ENCODE measurements around the gene RNPEP. TPM values are rescaled to one million over a fixed set of nuclear protein-coding genes. Genes with fewer than 3 reads are reported as not detected.

The RNPEP gene
- polyA plus RNA-seq, 1 of the 3 experiments (the other 2 are of a cell fraction): 46.7 TPM

DNA sequence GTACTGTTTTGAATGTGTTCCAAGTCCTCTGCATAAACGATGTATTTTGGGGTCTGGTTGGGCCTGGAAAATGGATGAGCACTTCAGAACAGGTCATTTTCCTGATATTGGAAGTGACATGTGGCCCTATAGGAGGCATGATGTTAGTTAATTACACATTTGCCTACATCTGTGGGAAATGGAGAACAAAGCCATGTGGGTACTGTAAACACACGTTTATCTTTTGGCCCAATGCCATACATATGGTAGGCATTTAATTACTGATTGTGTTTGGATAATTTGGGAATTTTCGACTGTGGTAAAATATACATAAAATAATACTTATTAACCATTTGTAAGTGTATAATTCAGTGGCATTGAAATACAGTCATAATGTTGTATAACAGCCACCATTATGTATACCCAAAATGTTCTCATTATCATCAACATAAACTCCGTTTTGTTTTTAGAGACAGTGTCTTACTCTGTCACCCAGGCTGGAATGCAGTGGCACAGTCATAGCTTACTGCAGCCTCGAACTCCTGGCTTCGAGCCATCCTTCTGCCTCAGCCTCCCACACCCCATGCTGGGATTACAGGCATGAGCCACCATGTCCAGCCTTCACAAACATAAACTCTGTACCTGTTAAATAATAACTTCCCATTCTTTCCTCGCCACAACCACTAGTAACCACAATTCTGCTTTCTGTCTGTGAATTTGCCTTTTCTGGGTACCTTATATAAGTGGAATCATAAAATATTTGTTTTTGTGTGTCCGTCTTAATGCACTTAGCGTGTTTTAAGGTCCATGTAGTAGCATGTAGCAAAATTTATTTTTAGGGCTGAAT is 11.9 kb upstream of the RNPEP start:
- H3K4me3 ChIP-seq (ENCODE audit: low read depth in 2 of 2, low read length in 1 of 2): no peak overlapping the region
- H3K27ac ChIP-seq (ENCODE audit: low read depth in 2 of 2, low read length in 1 of 2): no peak overlapping the region
- no peaks in the 10 kb centered on the region; a peak in 1 of 4 replicates for H3K4me1 ChIP-seq (ENCODE audit: control insufficient read depth in 1 of 2, insufficient read depth in 2 of 2, low read depth in 1 of 2, low read length in 1 of 2)
- ChIA-PET CTCF (interaction anchor here (1.8 to 11.4 kb wide), 4 partner anchors 60 to 92 kb away, joined by 4 to 344 read pairs (median 10); partner anchors contain the start of gene SHISA4), POLR2A (no interaction called here)
- no peaks in the 10 kb centered on the region for H3K9me3 ChIP-seq
- DNase-seq: peak; percentile 62
- peaks cover 34 to 48% of the 10 kb centered on the region in 2 experiments for H3K36me3 ChIP-seq (replicated peaks in 1 of 2; ENCODE audit: control insufficient read depth in 1 of 2, insufficient read depth in 2 of 2, low read length in 1 of 2)
- no peaks in the 10 kb centered on the region for H4K20me1 ChIP-seq (ENCODE audit: insufficient read depth)
- no peaks in the 10 kb centered on the region for H3K27me3 ChIP-seq (ENCODE audit: insufficient read depth)
- 53% methylated on average over 9 of the region's 9 CpGs for WGBS (ENCODE audit: low lambda C conversion rate)
- H3K4me2 ChIP-seq: no peak overlapping the region
- H3K9ac ChIP-seq: no peak overlapping the region
- H3K9me2 ChIP-seq: no peaks in the 10 kb centered on the region
- H2AFZ ChIP-seq (ENCODE audit: low read depth): no peak overlapping the region
- H3F3A ChIP-seq (replicated peaks; ENCODE audit: insufficient read depth): peaks cover 43% of the 10 kb centered on the region
- H3K79me2 ChIP-seq (ENCODE audit: insufficient read depth): peaks cover 6% of the 10 kb centered on the region; the same call in 1 of the 2 replicates
- TF ChIP-seq ELF1 (IDR thresholded peaks at IDR 0.05) (no peak), FOXJ3 (CRISPR knock-in tag; IDR thresholded peaks at IDR 0.05) (peak; percentile 51; the same call in 1 of the 2 replicates), SIN3A (IDR thresholded peaks at IDR 0.05; ENCODE audit: borderline replicate concordance, low read depth, low read length) (no peak), MXI1 (IDR thresholded peaks at IDR 0.05; ENCODE audit: low read depth, low read length) (peak; percentile 95), SMC3 (IDR thresholded peaks at IDR 0.05; ENCODE audit: low read depth, low read length) (no peak), MAX (IDR thresholded peaks at IDR 0.05; ENCODE audit: low read depth) (no peak), FOXM1 (IDR thresholded peaks at IDR 0.05; ENCODE audit: low read depth) (no peak), TAF1 (IDR thresholded peaks at IDR 0.05; ENCODE audit: borderline replicate concordance, low read depth, low read length) (no peak), EP300 (IDR thresholded peaks at IDR 0.05; ENCODE audit: borderline replicate concordance in 1 of 2, low read depth in 1 of 2, low read length in 1 of 2) (peak in 1 of 2 experiments; percentile 84; a peak in 2 of 4 replicates), GATA2 (CRISPR knock-in tag; IDR thresholded peaks at IDR 0.05) (peak; percentile 89), TEAD4 (IDR thresholded peaks at IDR 0.05; ENCODE audit: borderline replicate concordance, insufficient read depth) (no peak), GABPA (IDR thresholded peaks at IDR 0.05; ENCODE audit: low read depth) (no peak), FOSL2 (IDR thresholded peaks at IDR 0.05; ENCODE audit: borderline replicate concordance, low read depth) (no peak), TCF12 (IDR thresholded peaks at IDR 0.05) (peak; percentile 42; the same call in 1 of the 2 replicates), CHD2 (IDR thresholded peaks at IDR 0.05; ENCODE audit: low read length, partially characterized antibody) (no peak), RFX5 (IDR thresholded peaks at IDR 0.05; ENCODE audit: low read length) (no peak), USF1 (IDR thresholded peaks at IDR 0.05; ENCODE audit: borderline replicate concordance, low read depth) (no peak), RAD21 (IDR thresholded peaks at IDR 0.05; ENCODE audit: low read length) (no peak), USF2 (IDR thresholded peaks at IDR 0.05; ENCODE audit: borderline replicate concordance, low read depth, low read length) (no peak), RXRA (IDR thresholded peaks at IDR 0.05; ENCODE audit: borderline replicate concordance, low read depth) (no peak), YY1 (IDR thresholded peaks at IDR 0.05; ENCODE audit: low read depth) (no peak), MEF2A (IDR thresholded peaks at IDR 0.05; ENCODE audit: borderline replicate concordance, low read depth) (no peak), REST (IDR thresholded peaks at IDR 0.05; ENCODE audit: low read depth, low read length) (no peak)
- TF ChIP-seq, protein P1, sequence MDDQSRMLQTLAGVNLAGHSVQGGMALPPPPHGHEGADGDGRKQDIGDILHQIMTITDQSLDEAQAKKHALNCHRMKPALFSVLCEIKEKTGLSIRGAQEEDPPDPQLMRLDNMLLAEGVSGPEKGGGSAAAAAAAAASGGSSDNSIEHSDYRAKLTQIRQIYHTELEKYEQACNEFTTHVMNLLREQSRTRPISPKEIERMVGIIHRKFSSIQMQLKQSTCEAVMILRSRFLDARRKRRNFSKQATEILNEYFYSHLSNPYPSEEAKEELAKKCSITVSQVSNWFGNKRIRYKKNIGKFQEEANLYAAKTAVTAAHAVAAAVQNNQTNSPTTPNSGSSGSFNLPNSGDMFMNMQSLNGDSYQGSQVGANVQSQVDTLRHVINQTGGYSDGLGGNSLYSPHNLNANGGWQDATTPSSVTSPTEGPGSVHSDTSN (IDR thresholded peaks at IDR 0.05): no peak
- TF ChIP-seq, protein P2, sequence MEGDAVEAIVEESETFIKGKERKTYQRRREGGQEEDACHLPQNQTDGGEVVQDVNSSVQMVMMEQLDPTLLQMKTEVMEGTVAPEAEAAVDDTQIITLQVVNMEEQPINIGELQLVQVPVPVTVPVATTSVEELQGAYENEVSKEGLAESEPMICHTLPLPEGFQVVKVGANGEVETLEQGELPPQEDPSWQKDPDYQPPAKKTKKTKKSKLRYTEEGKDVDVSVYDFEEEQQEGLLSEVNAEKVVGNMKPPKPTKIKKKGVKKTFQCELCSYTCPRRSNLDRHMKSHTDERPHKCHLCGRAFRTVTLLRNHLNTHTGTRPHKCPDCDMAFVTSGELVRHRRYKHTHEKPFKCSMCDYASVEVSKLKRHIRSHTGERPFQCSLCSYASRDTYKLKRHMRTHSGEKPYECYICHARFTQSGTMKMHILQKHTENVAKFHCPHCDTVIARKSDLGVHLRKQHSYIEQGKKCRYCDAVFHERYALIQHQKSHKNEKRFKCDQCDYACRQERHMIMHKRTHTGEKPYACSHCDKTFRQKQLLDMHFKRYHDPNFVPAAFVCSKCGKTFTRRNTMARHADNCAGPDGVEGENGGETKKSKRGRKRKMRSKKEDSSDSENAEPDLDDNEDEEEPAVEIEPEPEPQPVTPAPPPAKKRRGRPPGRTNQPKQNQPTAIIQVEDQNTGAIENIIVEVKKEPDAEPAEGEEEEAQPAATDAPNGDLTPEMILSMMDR (IDR thresholded peaks at IDR 0.05): no peak

Data from SK-N-SH (cell line).